Stomach (tissue), 4 donors: ENCODE results near the gene MYO9A.

ENCODE experiments used
- CTCF ChIP-seq, 7 experiments: fragments of 450-650 bp in 4 of 7; fragments of 200-600 bp in 3 of 7; sonication (generic) in 3 of 7; IDR thresholded peaks; one replicate each; pipeline ENCODE4 v1.5.1; 2016 to 2019; ENCODE audit warnings: antibody characterized with exemption in 7 of 7, control low read depth in 2 of 7, mild to moderate bottlenecking in 1 of 7
- POLR2A ChIP-seq, 4 donors: fragments of 450-650 bp; IDR thresholded peaks; one replicate each; pipeline ENCODE4 v1.6.1; 2016; ENCODE audit warnings: antibody characterized with exemption in 4 of 4, control low read depth in 2 of 4, mild to moderate bottlenecking in 1 of 4, moderate library complexity in 1 of 4
- POLR2AphosphoS5 ChIP-seq, 3 donors: sonication (generic); formaldehyde crosslinking; IDR thresholded peaks; one replicate each; pipeline ENCODE4 v1.6.1; 2016; ENCODE audit warnings: antibody characterized with exemption in 3 of 3

- TF ChIP-seq POLR2A (IDR thresholded peaks at IDR 0.05) (no peak), CTCF (IDR thresholded peaks at IDR 0.05) (no peak), POLR2AphosphoS5 (IDR thresholded peaks at IDR 0.05) (no peak)
These were observed 59.4 kb downstream of the MYO9A start for GRCh38 chr15:72058585-72058984.
